GM23338 (cell line): ENCODE data around the gene CNTRL. TPM values are rescaled to one million over a fixed set of nuclear protein-coding genes. Genes with fewer than 3 reads are reported as not detected.

Experiments
- CREB1 ChIP-seq: fragments of 250-450 bp; sonication (Bioruptor Pico); IDR thresholded peaks from 2 replicates; pipeline ENCODE4 v1.5.0; 2020; ENCODE audit warnings: low read depth, mild to moderate bottlenecking, moderate library complexity
- EZH2 ChIP-seq: fragments of 200-600 bp; sonication (generic); IDR thresholded peaks from one replicate; pipeline ENCODE4 v1.8.0; 2017; ENCODE audit warnings: antibody characterized with exemption, mild to moderate bottlenecking, low read depth; ENCODE audit not compliant: unreplicated experiment
- EZH2phosphoT487 ChIP-seq: fragments of 200-600 bp; sonication (generic); IDR thresholded peaks from one replicate; pipeline ENCODE4 v1.8.1; 2018; ENCODE audit warnings: antibody characterized with exemption; ENCODE audit not compliant: unreplicated experiment
- JUNB ChIP-seq: IDR thresholded peaks from one replicate; pipeline ENCODE4 v1.6.1; 2016; ENCODE audit warnings: antibody characterized with exemption; ENCODE audit not compliant: unreplicated experiment
- NANOG ChIP-seq: IDR thresholded peaks from 2 replicates; pipeline ENCODE4 v1.6.1; 2016; ENCODE audit warnings: antibody characterized with exemption, borderline replicate concordance
- POLR2AphosphoS5 ChIP-seq: IDR thresholded peaks from 2 replicates; pipeline ENCODE4 v1.6.1; 2016; ENCODE audit warnings: antibody characterized with exemption, low read depth
- STAT1 ChIP-seq: IDR thresholded peaks from one replicate; pipeline ENCODE4 v1.6.1; 2016; ENCODE audit warnings: antibody characterized with exemption; ENCODE audit not compliant: unreplicated experiment
- ZNF114 ChIP-seq: fragments of 250-450 bp; sonication (Bioruptor Pico); IDR thresholded peaks from 2 replicates; pipeline ENCODE4 v1.5.0; 2020; ENCODE audit warnings: mild to moderate bottlenecking, moderate library complexity
- ZNF331 ChIP-seq: fragments of 250-450 bp; sonication (Bioruptor Pico); IDR thresholded peaks from 2 replicates; pipeline ENCODE4 v1.5.0; 2020; ENCODE audit warnings: low read depth, mild to moderate bottlenecking, moderate library complexity
- polyA plus RNA-seq: library from polyadenylated mRNA; unstranded; fragments of >200 nt; fragmentation: Nextera tagmentation; extraction: Ambion mirVana; gene quantifications from 2 replicates; pipeline ENCODE4 v1.2.1, GENCODE V29; 2016
- total RNA-seq: library from RNA; depleted of rRNA; stranded (reverse); fragments of >200 nt; shearing (Covaris generic); gene quantifications from 2 replicates; pipeline ENCODE4 v1.2.3, GENCODE V29; 2014
- TF ChIP-seq, protein P1 (sequence below): fragments of 250-450 bp; sonication (Bioruptor Pico); IDR thresholded peaks from 2 replicates; pipeline ENCODE4 v1.5.0; 2020; ENCODE audit warnings: mild to moderate bottlenecking, moderate library complexity

CNTRL gene
- total and polyA plus RNA-seq, 2 experiments from 2014 or later, result 9.2 to 11.7 TPM

DNA sequence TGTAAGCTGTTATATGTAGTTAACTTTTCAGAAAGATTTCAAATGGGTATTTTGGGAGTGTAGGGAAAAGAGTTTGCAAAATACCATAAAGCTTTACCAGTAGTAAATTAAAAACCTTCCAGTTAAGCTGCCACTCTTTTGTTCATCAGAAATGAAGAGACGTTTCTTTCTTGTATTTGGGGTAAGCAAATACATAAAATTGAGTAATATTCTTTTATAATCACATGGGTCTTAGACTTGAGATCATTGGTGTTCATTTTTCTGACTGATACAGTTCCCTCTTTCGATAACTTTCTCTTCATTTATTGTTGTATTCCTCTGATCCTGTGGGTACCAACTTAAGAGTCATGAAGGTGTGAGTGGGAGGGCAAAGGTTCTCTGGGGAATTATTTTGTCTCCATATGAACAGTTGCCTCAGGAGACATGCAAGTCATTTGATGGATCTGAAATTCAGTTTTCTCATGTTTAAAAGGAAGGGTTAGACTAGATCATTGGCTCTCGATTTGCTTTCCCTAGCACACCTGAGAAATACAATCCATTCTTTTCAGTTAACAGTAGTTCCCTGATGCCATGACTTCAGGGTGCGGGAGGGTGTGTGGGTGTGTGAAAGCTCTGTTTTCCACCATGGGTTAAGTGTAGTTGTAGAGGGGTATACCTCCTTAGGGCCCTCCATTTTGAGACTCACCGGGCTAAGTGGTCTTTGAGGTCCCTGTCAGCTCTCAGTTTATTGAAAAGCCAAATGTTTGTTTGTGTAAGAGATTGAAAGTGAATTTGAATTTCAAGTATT, 47.7 kb downstream of the CNTRL start (continued):
- TF ChIP-seq, protein P1, sequence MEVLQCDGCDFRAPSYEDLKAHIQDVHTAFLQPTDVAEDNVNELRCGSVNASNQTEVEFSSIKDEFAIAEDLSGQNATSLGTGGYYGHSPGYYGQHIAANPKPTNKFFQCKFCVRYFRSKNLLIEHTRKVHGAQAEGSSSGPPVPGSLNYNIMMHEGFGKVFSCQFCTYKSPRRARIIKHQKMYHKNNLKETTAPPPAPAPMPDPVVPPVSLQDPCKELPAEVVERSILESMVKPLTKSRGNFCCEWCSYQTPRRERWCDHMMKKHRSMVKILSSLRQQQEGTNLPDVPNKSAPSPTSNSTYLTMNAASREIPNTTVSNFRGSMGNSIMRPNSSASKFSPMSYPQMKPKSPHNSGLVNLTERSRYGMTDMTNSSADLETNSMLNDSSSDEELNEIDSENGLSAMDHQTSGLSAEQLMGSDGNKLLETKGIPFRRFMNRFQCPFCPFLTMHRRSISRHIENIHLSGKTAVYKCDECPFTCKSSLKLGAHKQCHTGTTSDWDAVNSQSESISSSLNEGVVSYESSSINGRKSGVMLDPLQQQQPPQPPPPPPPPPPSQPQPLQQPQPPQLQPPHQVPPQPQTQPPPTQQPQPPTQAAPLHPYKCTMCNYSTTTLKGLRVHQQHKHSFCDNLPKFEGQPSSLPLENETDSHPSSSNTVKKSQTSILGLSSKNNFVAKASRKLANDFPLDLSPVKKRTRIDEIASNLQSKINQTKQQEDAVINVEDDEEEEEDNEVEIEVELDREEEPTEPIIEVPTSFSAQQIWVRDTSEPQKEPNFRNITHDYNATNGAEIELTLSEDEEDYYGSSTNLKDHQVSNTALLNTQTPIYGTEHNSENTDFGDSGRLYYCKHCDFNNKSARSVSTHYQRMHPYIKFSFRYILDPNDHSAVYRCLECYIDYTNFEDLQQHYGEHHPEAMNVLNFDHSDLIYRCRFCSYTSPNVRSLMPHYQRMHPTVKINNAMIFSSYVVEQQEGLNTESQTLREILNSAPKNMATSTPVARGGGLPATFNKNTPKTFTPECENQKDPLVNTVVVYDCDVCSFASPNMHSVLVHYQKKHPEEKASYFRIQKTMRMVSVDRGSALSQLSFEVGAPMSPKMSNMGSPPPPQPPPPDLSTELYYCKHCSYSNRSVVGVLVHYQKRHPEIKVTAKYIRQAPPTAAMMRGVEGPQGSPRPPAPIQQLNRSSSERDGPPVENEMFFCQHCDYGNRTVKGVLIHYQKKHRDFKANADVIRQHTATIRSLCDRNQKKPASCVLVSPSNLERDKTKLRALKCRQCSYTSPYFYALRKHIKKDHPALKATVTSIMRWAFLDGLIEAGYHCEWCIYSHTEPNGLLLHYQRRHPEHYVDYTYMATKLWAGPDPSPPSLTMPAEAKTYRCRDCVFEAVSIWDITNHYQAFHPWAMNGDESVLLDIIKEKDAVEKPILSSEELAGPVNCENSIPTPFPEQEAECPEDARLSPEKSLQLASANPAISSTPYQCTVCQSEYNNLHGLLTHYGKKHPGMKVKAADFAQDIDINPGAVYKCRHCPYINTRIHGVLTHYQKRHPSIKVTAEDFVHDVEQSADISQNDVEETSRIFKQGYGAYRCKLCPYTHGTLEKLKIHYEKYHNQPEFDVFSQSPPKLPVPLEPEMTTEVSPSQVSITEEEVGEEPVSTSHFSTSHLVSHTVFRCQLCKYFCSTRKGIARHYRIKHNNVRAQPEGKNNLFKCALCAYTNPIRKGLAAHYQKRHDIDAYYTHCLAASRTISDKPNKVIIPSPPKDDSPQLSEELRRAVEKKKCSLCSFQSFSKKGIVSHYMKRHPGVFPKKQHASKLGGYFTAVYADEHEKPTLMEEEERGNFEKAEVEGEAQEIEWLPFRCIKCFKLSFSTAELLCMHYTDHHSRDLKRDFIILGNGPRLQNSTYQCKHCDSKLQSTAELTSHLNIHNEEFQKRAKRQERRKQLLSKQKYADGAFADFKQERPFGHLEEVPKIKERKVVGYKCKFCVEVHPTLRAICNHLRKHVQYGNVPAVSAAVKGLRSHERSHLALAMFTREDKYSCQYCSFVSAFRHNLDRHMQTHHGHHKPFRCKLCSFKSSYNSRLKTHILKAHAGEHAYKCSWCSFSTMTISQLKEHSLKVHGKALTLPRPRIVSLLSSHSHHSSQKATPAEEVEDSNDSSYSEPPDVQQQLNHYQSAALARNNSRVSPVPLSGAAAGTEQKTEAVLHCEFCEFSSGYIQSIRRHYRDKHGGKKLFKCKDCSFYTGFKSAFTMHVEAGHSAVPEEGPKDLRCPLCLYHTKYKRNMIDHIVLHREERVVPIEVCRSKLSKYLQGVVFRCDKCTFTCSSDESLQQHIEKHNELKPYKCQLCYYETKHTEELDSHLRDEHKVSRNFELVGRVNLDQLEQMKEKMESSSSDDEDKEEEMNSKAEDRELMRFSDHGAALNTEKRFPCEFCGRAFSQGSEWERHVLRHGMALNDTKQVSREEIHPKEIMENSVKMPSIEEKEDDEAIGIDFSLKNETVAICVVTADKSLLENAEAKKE, result no peak
- TF ChIP-seq POLR2AphosphoS5 (no peak), STAT1 (no peak), EZH2phosphoT487 (no peak), JUNB (no peak), ZNF114 (no peak), NANOG (no peak), EZH2 (no peak), CREB1 (CRISPR knock-in tag) (no peak), ZNF331 (CRISPR knock-in tag) (no peak)
